CD4-positive, alpha-beta T cell treated with Interleukin-4 for 4 hours (primary cell): ENCODE results near the gene TTC3.
"Not testable (repeated sequence)": the region's sequence is repeated elsewhere in the genome, so short reads cannot be mapped to it uniquely, and the experiment has no call there.

Experiments used
- DNase-seq: peaks from one replicate; pipeline ENCODE4 v3.0.0-alpha.2; 2020

Gene TTC3

DNA sequence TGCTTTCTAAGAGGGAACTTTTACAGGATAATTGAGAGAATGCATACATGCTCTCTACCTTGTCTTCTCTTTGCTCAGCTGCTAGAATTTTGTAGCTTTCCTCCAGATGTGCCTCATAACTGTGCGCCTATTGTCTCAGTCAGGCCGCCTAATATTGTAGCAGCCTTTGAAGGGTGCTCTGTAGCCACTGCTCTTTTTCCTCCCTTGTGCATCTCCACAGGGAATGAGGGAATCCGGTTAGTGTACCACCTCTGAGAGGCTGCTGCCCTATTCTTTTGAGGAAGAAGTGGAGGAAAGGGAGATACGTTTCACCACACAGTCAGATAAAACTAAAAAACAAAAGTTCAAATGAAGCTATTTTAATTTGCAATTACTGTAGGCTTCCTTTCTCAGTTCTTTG, 22.8 kb downstream of the TTC3 start:
- DNase-seq = no peak

DNA sequence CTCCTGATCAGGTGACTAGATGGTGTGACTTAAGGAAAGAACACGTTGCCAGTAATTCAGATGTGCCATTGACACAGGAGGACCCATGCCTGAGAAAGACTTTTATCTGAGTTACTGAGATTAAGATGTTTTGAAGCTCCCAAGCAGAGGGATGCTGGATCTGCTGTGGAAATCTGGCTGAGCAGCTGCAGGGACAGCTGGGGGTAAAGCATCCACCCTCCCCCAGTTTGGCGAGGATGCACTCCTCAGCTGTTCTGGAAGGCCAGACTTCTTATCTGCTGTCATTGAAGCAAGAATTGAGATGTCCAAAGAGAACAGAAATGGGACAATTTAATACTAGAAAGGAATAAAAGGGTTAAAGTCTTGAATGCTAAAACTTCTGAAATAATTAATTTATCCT, 25.7 kb downstream of the TTC3 start:
- DNase-seq = no peak

DNA sequence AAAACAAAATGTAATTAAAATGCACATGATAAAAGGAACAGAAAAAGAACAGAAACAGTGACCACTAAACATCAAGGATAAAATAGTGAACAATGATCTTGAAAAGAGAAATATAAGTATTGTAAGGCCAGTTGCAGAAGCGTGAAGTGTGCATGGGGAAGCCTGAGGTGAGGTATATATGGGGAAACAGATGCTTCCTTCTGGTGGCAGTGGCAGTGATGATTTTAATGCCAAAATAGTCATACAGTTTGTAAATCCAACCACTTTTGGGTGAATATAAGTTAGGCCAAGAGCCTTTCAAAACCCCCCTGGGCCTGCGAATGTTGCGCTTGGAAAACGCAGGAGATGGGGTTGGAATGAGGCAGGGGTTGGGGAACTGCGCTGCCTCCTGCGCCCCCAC, 27.3 kb downstream of the TTC3 start:
- no peak for DNase-seq

DNA sequence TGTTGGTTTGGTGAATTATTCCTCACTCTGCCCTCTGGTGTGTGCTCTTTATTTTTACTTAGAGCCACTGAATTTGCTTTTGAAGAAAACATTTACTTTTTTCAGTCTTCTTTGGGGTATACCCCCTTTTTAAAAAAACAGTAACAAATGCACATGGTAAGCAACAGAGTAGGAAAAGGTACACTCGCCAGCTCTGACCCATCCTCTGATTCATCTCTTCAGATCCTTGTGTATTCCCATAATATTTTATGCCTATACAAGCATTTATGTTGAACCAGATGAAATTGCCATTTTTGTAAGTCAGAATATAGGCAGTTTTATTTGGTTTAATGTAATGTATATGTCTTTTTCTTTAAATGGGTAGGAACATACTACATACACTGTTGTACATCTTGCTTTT, 28.3 kb downstream of the TTC3 start:
- DNase-seq = no peak

DNA sequence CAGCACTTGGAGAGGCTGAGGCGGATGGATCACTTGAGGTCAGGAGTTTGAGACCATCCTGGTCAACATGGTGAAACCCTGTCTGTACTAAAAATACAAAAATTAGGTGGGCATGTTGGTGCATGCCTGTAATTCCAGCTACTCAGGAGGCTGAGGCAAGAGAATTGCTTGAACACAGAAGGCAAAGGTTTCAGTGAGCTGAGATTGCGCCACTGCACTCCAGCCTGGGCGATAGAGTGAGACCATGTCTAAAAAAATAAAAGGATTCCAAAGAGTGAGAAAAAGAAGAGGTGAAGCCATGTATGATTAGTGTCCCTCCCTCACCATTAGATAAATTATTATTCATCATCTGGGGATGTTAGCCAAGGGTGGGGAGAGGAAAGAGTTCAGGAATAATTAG, 29.7 kb downstream of the TTC3 start:
- not testable (repeated sequence) for DNase-seq

DNA sequence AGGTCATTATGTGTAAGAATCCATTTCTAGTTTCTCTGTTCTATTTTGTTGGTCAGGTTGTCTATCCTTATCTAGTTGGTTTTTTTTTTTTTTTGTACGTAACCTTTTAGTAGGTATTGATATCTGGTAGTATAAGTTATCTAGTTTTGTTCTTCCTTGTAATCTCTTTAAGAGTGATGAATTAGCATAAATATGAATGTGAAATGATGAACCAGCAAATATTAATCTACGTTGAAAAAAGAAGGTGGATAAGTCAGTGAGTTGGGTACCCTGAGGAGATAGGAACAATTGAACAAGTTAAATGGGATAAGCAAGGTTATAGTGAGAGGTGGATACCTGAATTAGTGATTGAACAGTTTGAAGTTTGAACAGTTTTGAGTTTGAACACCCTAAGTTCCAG, 33.9 kb downstream of the TTC3 start:
- DNase-seq = no peak

DNA sequence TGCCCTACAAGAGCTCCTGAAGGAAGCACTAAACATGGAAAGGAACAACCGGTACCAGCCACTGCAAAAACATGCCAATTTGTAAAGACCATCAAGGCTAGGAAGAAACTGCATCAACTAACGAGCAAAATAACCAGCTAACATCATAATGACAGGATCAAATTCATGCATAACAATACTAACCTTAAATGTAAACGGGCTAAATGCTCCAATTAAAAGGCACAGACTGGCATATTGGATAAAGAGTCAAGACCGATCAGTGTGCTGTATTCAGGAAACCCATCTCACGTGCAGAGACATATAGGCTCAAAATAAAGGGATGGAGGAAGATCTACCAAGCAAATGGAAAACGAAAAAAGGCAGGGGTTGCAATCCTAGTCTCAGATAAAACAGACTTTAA, 38.0 kb downstream of the TTC3 start:
- DNase-seq = not testable (repeated sequence)

DNA sequence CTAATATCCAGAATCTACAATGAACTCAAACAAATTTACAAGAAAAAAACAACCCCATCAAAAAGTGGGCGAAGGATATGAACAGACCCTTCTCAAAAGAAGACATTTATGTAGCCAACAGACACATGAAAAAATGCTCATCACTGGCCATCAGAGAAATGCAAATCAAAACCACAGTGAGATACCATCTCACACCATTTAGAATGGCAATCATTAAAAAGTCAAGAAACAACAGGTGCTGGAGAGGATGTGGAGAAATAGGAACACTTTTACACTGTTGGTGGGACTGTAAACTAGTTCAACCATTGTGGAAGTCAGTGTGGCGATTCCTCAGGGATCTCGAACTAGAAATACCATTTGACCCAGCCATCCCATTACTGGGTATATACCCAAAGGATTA, 41.2 kb downstream of the TTC3 start:
- not testable (repeated sequence) for DNase-seq

DNA sequence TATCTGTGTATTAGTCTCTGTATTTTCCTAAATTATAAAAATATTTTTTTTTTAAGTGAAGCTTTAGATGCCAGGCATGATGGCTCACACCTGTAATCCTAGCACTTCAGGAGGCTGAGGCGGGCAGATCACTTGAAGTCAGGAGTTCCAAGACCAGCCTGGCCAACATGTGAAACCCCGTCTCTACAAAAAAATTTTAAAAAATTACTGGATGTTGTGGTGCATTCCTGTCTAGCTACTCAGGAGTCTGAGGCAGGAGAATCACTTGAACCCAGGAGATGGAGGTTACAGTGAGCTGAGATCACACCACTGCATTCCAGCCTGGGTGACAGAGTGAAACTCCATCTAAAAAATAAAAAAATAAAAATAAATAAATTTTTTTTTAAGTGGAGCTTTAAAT, 43.4 kb downstream of the TTC3 start:
- DNase-seq = not testable (repeated sequence)

DNA sequence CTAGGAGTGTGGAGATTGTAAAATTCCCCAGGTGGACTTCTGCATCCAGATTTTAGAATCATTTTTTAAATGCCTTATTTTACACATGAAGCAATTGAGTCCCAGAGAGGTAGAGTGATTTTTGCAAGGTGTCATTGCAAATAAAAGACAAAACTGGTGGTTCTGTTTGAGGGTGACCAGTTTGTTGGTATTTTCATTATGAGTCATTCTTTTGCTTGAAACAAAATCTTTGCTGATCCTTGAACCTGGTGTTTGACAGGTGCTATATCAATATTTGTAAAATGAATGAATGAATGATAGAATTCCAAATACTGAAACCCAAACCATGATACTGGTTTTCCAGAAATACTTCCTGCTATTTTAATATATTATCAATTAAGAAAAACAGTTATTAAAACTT, 44.1 kb downstream of the TTC3 start:
- DNase-seq = no peak

DNA sequence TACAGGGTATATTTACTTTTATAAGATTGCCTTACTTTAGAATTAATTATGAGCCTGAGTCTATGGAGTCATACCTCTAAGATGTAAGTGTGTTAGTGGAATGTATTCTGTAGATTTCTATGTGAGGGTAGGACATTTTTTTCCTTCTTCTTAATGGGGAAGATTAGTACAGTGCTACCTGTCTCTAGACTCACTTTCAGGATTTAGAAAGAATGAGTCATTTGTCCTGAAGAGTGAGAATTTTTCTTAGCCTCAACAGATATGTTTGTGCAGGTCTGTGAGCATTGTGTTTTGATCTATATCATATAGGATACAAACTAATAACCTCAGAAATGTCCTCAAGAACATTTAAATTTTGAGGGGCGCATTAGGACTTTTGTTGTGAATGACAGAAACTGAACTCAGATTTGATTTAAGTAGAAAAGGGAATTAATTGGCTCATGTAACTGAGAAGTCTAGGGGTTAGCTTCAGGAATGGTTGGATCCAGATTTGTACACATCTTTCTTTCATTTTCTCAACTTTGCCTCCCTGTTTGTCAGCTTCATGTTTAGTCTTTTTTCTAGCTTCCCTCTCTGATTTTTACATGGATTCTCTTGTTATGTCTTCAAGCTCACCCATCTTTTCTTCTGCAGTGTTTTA, 45.3 kb downstream of the TTC3 start:
- no peak for DNase-seq

DNA sequence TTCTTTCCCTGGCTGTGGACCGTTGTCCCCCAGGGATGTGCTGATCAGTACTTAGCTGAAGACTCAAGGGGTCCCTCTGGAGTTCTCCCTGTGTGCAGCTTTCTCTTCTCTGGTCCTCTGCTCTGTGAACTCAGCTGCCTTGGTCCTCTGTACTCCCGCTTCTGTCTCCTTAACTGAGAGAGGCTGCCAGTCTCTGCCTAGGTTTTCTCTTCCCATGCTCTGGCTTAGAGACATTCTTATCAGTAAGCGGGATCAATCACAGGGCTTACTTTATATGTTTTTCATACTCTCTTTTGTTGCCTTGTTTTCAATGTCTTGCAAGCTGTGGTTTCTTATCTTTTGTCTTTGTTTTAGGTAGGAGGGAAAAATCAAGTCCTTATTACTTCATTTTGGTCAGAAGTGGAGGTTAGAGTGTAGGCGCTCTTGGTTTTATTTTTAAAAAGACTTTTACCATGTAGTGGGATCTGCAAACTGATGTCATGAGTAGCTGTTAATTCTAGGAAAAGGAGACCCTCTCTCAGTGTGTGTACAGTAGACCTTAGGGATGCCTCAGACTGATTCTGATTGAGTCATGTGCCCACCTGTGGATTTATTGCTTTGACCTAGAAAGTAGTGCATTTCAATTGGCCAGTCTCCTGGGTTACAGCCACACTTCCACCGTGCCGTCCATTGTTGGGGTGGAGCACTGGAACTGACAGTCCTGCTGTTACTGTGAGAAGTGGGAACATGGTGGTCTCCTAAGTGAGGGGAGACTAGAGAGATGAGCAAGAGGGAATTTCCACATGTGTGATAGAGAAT, 46.6 kb downstream of the TTC3 start:
- no peak for DNase-seq

DNA sequence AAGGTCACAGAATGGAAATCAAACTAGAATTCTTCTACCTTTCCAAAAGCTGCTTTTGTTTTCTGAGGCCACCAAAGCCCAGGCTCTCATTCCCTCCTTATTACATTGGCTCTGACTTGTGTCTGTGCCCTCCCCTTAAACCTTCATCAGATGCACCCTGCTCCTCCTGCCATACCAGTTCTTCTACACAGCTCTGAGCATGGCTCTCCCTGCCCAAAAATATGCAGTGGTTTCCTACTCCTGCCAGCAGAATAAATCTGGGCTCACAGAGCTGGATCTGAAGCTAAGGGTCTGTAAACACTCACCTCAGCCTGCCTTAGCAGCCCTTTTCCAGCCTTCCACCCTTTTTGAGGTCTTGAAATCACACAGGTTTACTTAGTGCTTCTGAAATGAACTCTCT, 55.0 kb downstream of the TTC3 start:
- no peak for DNase-seq

DNA sequence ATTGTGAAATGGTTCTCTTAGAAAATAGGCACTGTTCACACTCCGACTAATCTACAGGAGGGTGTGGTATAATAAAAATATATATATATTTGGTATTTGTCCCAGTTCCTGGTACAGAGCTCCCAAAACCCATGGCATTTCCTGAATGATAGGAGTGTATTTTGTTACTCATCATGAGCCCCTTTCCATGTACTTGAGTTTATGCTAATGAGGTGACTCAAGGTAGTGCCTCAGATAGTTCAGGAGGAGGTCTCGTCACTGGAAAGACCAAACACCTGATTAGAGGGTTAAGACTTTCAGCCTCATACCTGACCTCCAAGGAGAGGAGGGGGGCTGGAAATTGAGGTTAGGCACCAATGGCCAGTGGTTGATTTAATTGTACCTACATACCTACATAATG, 57.9 kb downstream of the TTC3 start:
- no peak for DNase-seq

DNA sequence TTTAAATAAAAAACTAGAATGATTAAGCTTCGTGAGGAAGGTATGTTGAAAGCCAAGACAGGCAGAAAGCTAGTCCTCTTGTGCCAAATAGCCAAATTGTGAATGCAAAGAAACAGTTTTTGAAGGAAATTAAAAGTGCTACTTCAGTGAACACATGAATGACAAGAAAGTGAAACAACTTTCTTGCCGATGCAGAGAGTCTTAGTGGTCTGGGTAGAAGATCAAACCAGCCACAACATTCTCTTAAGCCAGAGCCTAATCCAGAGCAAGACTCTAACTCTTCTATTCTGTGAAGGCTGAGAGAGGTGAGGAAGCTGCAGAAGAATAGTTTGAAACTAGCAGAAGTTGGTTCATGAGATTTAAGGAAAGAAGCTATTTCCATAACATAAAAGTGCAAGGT, 63.2 kb downstream of the TTC3 start:
- DNase-seq = no peak

DNA sequence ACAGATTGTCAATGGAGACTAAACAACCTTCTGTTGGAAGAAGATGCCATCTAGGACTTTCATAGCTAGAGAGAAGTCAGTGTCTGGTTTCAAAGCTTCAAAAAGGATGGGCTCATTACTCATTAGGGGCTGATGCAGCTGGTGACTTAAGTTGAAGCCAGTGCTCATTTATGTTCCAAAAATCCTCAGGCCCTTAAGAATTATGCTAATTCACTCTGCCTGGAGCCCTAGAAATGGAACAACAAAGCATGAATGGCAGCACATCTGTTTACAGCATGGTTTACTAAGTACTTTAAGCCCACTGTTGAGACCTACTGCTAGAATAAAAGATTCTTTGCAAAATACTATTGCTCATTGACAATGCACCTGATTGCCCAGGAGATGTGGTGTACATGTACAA, 63.7 kb downstream of the TTC3 start:
- DNase-seq = no peak

DNA sequence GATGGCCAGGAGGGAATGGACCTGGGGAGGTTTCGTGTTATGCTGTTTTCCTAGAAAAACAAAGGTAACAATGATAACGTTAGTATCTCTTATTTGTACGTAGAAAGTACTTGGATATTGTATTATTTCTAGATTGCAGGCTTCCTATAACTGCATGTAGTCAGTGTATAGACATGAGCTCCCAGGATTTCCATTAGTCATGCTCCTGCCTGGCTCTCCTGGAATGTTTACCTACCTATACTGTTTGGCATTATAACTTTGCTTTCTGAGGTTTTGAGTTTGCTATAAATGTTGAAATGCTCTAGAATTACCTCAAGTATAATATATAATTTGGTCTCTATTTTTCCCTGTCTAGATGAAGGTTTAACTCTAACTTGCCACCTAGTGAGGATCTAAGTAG, 66.1 kb downstream of the TTC3 start:
- DNase-seq = no peak

DNA sequence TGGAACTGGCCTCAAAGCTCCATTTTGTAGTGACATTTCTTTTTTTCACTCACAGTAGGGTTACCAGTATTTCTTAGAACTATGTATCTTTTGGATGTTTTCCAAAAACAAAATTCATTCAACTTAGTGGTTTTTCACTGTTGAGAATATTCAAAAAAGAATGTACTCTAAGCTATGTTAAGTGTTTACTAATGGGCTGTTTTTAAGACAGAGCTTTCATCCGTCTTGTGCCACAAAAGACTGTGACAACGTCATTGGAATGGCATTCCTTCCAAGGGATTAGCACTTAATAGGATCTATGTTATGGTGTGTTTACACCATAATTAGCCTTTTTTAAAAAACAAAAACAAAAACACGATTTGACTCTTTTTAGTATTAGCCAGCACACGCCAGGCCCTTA, 66.8 kb downstream of the TTC3 start:
- no peak for DNase-seq

DNA sequence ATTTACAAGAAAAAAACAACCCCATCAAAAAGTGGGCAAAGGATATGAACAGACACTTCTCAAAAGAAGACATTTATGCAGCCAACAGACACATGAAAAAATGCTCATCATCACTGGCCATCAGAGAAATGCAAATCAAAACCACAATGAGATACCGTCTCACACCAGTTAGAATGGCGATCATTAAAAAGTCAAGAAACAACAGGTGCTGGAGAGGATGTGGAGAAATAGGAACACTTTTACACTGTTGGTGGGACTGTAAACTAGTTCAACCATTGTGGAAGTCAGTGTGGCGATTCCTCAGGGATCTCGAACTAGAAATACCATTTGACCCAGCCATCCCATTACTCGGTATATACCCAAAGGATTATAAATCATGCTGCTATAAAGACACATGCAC, 70.3 kb downstream of the TTC3 start:
- DNase-seq = not testable (repeated sequence)

DNA sequence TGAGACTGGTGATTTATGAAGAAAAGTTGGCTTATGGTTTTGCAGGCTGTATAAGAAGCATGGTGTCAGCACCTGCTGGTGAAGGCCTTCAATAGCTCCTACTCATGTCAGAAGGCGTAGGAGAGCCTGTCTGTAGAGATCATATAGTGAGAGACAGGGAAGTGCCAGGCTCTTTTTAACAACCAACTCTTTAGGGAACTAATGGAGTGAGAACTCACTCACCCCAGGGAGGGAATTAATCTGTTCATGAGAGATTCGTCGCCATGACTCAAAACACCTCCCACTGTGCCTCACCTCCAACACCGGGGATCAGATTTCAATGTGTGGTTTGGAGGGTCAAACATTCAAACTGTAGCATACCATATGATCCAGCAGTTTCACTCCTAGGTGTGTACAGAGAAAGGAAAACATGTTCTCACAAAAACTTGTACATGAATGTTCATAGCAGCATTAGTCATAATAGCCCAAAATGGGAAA, 72.6 kb downstream of the TTC3 start:
- DNase-seq = no peak

DNA sequence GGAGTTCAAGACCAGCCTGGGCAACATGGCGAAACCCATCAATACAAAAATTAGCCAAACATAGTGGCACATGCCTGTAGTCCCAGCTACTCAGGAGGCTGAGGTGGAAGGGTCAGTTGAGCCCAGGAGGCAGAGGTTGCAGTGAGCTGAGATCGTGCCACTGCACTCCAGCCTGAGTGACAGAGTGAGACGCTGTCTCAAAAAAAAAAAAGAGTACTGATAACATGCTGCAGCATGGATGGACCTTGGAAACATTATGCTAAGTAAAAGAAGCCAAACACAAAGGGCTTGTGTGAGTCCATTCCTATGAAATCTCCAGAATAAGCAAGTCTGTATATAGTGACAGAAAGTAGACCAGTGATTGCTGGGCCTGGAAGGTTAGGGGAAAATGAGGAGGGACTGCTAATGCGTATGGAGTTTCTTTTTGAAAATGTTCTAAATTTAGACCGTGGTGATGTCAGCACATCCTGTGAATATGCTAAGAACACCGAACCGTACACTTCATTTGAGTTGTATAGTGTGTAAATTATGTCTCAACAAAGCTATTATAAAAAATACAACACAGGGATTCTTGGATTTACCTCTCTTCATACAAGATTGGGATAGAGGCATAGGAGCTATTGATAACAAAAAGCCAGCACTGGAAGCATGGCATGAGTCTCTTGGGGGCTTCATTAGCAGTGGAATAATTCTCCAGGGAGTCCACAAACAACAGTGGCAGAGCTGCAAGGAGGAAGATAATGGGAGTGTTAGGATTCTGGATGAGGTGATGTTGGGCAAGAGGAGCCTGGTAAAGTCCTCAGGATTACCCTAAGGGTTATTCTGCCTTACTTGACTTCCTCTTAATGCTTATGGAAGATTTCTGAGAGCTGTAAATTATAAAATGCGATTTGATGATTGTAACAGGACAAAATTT, 73.5 kb downstream of the TTC3 start:
- no peak for DNase-seq

DNA sequence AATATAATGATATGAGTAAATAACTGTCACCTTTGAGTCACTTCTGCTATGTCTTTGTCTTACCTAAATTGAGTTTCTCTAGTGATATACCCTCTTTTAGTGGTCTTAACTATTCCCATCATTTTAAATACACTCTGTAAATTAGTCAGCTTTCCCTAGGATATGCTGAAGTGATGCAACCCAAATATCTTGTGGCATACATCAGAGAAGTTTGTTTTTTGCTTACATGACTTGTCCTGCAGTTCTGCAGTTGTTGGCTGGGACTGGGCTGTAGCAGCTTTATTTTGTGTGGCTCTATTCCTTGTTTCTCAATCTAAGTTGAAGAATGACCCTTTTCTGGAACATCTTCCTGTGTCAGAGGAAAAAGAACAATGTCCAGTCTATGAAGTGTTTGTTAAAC, 76.4 kb downstream of the TTC3 start:
- no peak for DNase-seq

DNA sequence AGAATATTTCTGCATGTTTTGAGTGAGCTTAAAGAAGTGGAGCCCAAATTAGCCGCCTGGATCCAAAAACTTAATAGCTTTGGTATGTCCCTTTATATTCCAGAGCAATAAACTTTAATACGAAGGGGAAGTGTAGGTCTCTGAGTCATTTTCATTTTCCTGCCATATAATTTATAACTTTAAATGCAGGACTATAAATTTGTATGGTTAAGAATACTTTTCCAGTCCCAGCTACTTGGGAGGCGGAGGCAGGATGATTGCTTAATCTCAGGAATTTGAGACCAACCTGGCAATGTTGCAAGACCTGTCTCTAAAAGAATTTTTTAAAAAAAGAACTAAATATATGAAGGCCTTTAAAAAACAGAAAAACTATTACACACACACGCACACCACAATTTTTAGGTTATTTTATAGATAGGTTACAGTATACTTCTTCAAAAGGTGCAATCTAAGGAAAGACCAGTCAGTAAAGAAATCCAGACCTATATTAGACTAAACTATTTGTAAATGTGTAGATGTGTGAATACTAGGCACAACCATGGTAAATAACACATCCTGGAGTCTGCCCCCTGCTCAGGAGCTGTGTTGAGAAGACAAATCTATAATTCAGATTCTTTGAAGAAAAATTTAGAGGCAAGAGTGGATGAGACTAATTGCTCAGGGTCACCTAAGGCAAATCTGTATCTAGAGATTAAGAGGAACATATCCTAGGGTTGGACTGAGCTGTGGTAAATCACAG, 80.3 kb downstream of the TTC3 start:
- no peak for DNase-seq
